Calu3 (cell line): ENCODE data around the gene SLC35F4. TPM values are rescaled to one million over a fixed set of nuclear protein-coding genes. Genes with fewer than 3 reads are reported as not detected.

Source experiments
- BruUV-seq: library from RNA; stranded (reverse); fragments of 400-500 nt; replicated peaks from 2 replicates; lab custom pipeline; 2021; lab: Mats Ljungman, UMichigan
- CTCF ChIA-PET: fragments of 300-600 bp; sonication (Branson Sonifier 250); formaldehyde crosslinking; loops from one replicate; lab custom pipeline; 2022; ENCODE audit warnings: antibody characterized with exemption; lab: Charles Lee
- DNase-seq: peaks from one replicate; pipeline ENCODE4 v3.0.0; 2022
- H3K27ac Mint-ChIP-seq: one replicate; pipeline ENCODE4 v1.8.0; 2022; ENCODE audit warnings: mixed read lengths; ENCODE audit not compliant: unreplicated experiment
- H3K27me3 Mint-ChIP-seq: one replicate; pipeline ENCODE4 v1.8.0; 2022; ENCODE audit warnings: mixed read lengths; ENCODE audit not compliant: unreplicated experiment
- H3K36me3 Mint-ChIP-seq: one replicate; pipeline ENCODE4 v1.8.0; 2022; ENCODE audit warnings: mild to moderate bottlenecking, moderate library complexity, mixed read lengths; ENCODE audit not compliant: insufficient read depth, unreplicated experiment
- H3K4me1 Mint-ChIP-seq: one replicate; pipeline ENCODE4 v1.8.0; 2022; ENCODE audit warnings: mild to moderate bottlenecking, low read depth, mixed read lengths; ENCODE audit not compliant: unreplicated experiment
- H3K4me3 Mint-ChIP-seq: one replicate; pipeline ENCODE4 v1.8.0; 2022; ENCODE audit warnings: mild to moderate bottlenecking, low read depth, moderate library complexity, mixed read lengths; ENCODE audit not compliant: unreplicated experiment
- H3K9me3 Mint-ChIP-seq: one replicate; pipeline ENCODE4 v1.8.0; 2022; ENCODE audit warnings: low read depth, mixed read lengths; ENCODE audit not compliant: unreplicated experiment
- intact Hi-C: fragments of 100-400 bp; cut with micrococcal nuclease; formaldehyde crosslinking; loops from one replicate; pipeline ENCODE4 v1.10.0; 2022; ENCODE audit not compliant: unreplicated experiment
- total RNA-seq: library from RNA; stranded (reverse); gene quantifications from 2 replicates; pipeline ENCODE4 v1.2.3, GENCODE V29; 2022
- TF ChIP-seq, protein P1 (sequence below): fragments of 200-600 bp; IDR thresholded peaks from one replicate; pipeline ENCODE4 v1.8.0; 2022; ENCODE audit warnings: antibody characterized with exemption; ENCODE audit not compliant: unreplicated experiment

Gene SLC35F4
- total RNA-seq, 1 experiment from 2014 or later = not detected

DNA sequence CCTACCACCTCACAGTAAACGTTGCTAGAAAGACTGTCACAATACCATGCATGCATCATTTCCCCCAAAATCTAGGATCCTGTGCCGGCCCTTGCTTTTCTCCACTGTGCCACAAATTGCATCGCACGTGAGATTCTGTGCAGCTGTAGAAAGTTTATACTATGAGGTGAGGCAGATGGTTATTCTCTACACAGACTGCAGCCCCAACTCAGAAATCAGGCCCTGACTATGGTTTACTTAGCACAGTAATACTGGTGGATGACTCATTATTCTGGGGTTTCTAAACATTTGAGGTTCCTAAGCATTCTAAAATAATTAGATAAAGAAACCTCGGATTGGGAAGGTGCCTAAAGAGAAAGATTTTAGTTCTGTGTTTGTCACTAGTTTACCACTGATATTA is 208.4 kb downstream of the SLC35F4 start:
- H3K27me3 Mint-ChIP-seq = peaks cover 42% of the 10 kb centered on the region
- CTCF ChIA-PET = no interaction called here
- intact Hi-C loops = no loop called here
- peaks cover under 1% of the 10 kb centered on the region for H3K9me3 Mint-ChIP-seq
- TF ChIP-seq, protein P1, sequence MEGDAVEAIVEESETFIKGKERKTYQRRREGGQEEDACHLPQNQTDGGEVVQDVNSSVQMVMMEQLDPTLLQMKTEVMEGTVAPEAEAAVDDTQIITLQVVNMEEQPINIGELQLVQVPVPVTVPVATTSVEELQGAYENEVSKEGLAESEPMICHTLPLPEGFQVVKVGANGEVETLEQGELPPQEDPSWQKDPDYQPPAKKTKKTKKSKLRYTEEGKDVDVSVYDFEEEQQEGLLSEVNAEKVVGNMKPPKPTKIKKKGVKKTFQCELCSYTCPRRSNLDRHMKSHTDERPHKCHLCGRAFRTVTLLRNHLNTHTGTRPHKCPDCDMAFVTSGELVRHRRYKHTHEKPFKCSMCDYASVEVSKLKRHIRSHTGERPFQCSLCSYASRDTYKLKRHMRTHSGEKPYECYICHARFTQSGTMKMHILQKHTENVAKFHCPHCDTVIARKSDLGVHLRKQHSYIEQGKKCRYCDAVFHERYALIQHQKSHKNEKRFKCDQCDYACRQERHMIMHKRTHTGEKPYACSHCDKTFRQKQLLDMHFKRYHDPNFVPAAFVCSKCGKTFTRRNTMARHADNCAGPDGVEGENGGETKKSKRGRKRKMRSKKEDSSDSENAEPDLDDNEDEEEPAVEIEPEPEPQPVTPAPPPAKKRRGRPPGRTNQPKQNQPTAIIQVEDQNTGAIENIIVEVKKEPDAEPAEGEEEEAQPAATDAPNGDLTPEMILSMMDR = no peak
- H3K4me1 Mint-ChIP-seq = no peaks in the 10 kb centered on the region
- H3K27ac Mint-ChIP-seq = no peak overlapping the region
- no peaks in the 10 kb centered on the region for H3K36me3 Mint-ChIP-seq
- DNase-seq = no peak
- H3K4me3 Mint-ChIP-seq = no peak overlapping the region
- no TSS peak for BruUV-seq

DNA sequence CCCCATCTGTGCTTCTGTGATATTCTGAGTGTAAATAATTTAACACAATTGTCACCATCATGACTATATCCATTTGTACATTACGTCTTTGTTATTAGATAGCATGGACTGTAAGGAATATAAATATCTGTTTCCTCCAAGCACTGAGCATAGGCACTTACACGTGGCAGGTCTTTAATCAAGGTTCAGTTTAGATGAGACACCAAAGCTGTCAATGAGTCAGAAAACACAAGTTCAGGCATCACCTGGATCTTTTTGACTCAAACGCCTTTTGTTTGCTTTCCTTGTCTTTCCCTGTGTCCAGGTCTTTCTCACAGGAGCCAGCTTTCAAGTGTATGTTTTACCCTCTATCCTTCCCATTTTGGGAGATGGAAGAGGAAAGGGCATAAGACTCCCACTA is 209.0 kb downstream of the SLC35F4 start:
- TF ChIP-seq, protein P1 = no peak
- no peaks in the 10 kb centered on the region for H3K36me3 Mint-ChIP-seq
- intact Hi-C loops = no loop called here
- no peak overlapping the region for H3K4me3 Mint-ChIP-seq
- DNase-seq = no peak
- H3K27me3 Mint-ChIP-seq = peaks cover 42% of the 10 kb centered on the region
- CTCF ChIA-PET = no interaction called here
- H3K4me1 Mint-ChIP-seq = no peaks in the 10 kb centered on the region
- no peaks in the 10 kb centered on the region for H3K9me3 Mint-ChIP-seq
- H3K27ac Mint-ChIP-seq = no peak overlapping the region
- BruUV-seq = no TSS peak

DNA sequence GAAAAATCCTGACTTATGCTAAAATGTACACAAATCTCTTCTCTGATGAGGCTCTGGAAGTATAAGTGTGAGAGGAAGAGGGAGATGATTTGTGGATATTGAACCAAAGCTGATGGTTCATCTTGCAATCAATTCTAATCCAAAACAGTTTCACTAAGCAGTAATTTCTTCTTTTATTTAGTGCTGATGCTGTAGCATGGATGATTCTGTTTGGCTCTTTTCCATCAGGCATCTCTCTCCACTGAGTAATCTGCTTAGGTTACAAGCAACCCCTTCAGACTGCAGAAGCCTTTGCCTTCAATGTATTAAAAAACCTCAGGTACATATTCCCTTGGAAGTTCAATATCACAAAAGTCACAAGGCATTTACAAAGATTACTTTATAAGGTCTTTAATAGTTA is 213.1 kb downstream of the SLC35F4 start:
- Mint-ChIP-seq H3K27me3 (peaks cover 24% of the 10 kb centered on the region), H3K27ac (no peak overlapping the region), H3K9me3 (no peaks in the 10 kb centered on the region), H3K4me1 (no peaks in the 10 kb centered on the region), H3K36me3 (no peaks in the 10 kb centered on the region), H3K4me3 (no peak overlapping the region)
- TF ChIP-seq, protein P1 = no peak
- no peak for DNase-seq
- BruUV-seq = no TSS peak
- intact Hi-C loops = no loop called here
- CTCF ChIA-PET = no interaction called here

DNA sequence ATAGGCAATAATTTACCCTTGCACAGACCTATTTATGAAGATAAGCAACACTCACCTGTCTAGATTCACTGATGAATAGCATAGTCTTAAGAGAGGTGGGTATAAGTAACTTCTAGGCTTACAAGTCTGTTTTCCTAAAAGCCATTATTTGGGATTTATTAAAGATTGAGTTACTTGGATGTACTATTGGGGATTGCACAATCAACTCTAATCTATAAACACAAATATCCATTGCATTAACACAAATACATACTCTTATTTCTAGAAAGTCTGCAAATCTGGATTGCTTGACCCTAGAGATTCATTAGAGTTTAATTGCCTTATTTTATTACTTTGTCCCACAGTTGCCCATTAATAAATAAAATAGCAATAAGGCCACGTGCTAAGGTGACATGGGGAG is 224.1 kb downstream of the SLC35F4 start:
- intact Hi-C loops = no loop called here
- TF ChIP-seq, protein P1 = no peak
- no peak overlapping the region for H3K27ac Mint-ChIP-seq
- peaks cover 2% of the 10 kb centered on the region for H3K27me3 Mint-ChIP-seq
- DNase-seq = no peak
- CTCF ChIA-PET = no interaction called here
- BruUV-seq = no TSS peak
- H3K36me3 Mint-ChIP-seq = no peaks in the 10 kb centered on the region
- no peaks in the 10 kb centered on the region for H3K4me1 Mint-ChIP-seq
- no peaks in the 10 kb centered on the region for H3K9me3 Mint-ChIP-seq
- no peak overlapping the region for H3K4me3 Mint-ChIP-seq
